Globus pallidus (tissue), 1 donor: Measurements from ENCODE around the gene SCLY.
"Not testable (repeated sequence)": the region's sequence is repeated elsewhere in the genome, so short reads cannot be mapped to it uniquely, and the experiment has no call there.

Source experiments
- DNase-seq: peaks from one replicate; pipeline ENCODE4 v3.0.0-alpha.2; 2015; ENCODE audit warnings: low spot score

The SCLY gene

GRCh38 chr2:238060542-238061314, at the start of gene SCLY:
TSS of gene SCLY (plus strand) at chr2:238061001. CDS start at chr2:238061055, 54 bp downstream.
- DNase-seq, result peak; percentile 99

GRCh38 chr2:238013806-238014205, 47.0 kb upstream of the SCLY start:
- no peak for DNase-seq

GRCh38 chr2:238015705-238016104, 45.1 kb upstream of the SCLY start:
- DNase-seq, result no peak

- no peak for DNase-seq
Observed at GRCh38 chr2:238016526-238016925, 44.3 kb upstream of the SCLY start.

GRCh38 chr2:238019962-238020361, 40.8 kb upstream of the SCLY start:
- no peak for DNase-seq

GRCh38 chr2:238020816-238021215, 40.0 kb upstream of the SCLY start:
- DNase-seq, result no peak

- no peak for DNase-seq
Observed at GRCh38 chr2:238021327-238021726, 39.5 kb upstream of the SCLY start.

- no peak for DNase-seq
Observed at GRCh38 chr2:238022594-238023157, 38.1 kb upstream of the SCLY start.

- no peak for DNase-seq
Observed at GRCh38 chr2:238023608-238024007, 37.2 kb upstream of the SCLY start.

GRCh38 chr2:238024986-238025385, 35.8 kb upstream of the SCLY start:
- DNase-seq, result no peak

GRCh38 chr2:238025741-238026360, 35.0 kb upstream of the SCLY start:
- DNase-seq, result no peak

GRCh38 chr2:238027058-238027457, 33.7 kb upstream of the SCLY start:
- DNase-seq, result no peak

GRCh38 chr2:238027591-238028415, 33.0 kb upstream of the SCLY start:
- no peak for DNase-seq

- DNase-seq, result no peak
Observed at GRCh38 chr2:238029853-238030252, 30.9 kb upstream of the SCLY start.

- DNase-seq, result no peak
Observed at GRCh38 chr2:238030422-238031155, 30.2 kb upstream of the SCLY start.

- DNase-seq, result no peak
Observed at GRCh38 chr2:238031751-238032150, 29.1 kb upstream of the SCLY start.

- no peak for DNase-seq
Observed at GRCh38 chr2:238032755-238033337, 28.0 kb upstream of the SCLY start.

GRCh38 chr2:238033991-238034390, 26.8 kb upstream of the SCLY start:
- not testable (repeated sequence) for DNase-seq

- no peak for DNase-seq
Observed at GRCh38 chr2:238038203-238038602, 22.6 kb upstream of the SCLY start.

GRCh38 chr2:238039151-238039550, 21.6 kb upstream of the SCLY start:
- DNase-seq, result no peak

GRCh38 chr2:238039985-238040384, 20.8 kb upstream of the SCLY start:
- DNase-seq, result no peak
